Measurements from ENCODE around the gene DIO3.

DNA sequence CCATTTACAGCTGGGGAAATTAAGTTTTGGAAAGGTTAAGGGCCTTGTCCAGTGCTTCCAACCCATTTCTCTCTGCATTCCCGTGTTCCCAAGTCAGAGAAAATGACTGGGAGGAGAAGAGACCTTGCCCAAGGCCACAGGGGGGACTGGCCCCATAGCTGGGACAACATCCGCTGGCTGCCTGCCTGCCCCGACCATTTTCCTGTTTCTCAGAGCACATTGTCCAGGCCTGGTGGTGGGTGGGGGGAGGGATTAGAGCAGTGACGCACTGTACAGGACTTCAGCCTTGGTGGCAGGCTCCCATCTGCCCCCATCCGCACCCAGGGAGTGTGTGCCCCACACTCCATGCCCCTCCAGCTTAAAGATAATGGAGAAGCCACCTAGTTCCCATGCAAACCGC, 27.7 kb downstream of the DIO3 start:
- TF ChIP-seq POLR2A (IDR thresholded peaks at IDR 0.05; ENCODE audit: low read depth, low read length): no peak
- no peak for TF ChIP-seq POLR2AphosphoS5 (IDR thresholded peaks at IDR 0.05; ENCODE audit: low read depth, low read length)
- no peak for TF ChIP-seq TAF1 (IDR thresholded peaks at IDR 0.05; ENCODE audit: low read depth, low read length)
- TF ChIP-seq POU2F2 (IDR thresholded peaks at IDR 0.05; ENCODE audit: low read depth, low read length): no peak
- no peak for TF ChIP-seq PAX5 (IDR thresholded peaks at IDR 0.05; ENCODE audit: insufficient read depth, low read length, severe bottlenecking)
- TF ChIP-seq SPI1 (IDR thresholded peaks at IDR 0.05; ENCODE audit: low read depth, low read length): no peak

Measured in GM12891 (cell line).